DOHH2 (cell line): ENCODE results near the gene CYTL1.

Experiments used
- CTCF ChIP-seq: fragments of 200-600 bp; sonication (generic); IDR thresholded peaks from one replicate; pipeline ENCODE4 v1.5.1; 2014; ENCODE audit warnings: antibody characterized with exemption, mild to moderate bottlenecking, low read depth, low read length; ENCODE audit not compliant: poor library complexity, severe bottlenecking
- EZH2phosphoT487 ChIP-seq: fragments of 200-600 bp; sonication (generic); IDR thresholded peaks from 2 replicates; pipeline ENCODE4 v1.6.1; 2017; ENCODE audit warnings: borderline replicate concordance, mild to moderate bottlenecking, antibody characterized with exemption, low read length, moderate library complexity, mixed read lengths

GRCh38 chr4:4979971-4980370 lies 39.3 kb downstream of the CYTL1 start:
- TF ChIP-seq CTCF (no peak), EZH2phosphoT487 (no peak)
